ENCODE results near the gene FIS1.
"Not testable (repeated sequence)": the region's sequence is repeated elsewhere in the genome, so short reads cannot be mapped to it uniquely, and the experiment has no call there.

The FIS1 gene

GRCh38 chr7:101244375-101245146 is at the start of gene FIS1:
TSS of gene FIS1 (minus strand) at chr7:101245081. CDS start at chr7:101245004, 77 bp downstream.
- peak; percentile 96 for DNase-seq (ENCODE audit: low spot score)

GRCh38 chr7:101294039-101294831 is 49.4 kb upstream of the FIS1 start:
- no peak for DNase-seq (ENCODE audit: low spot score)

GRCh38 chr7:101293069-101294021 is 48.5 kb upstream of the FIS1 start:
- DNase-seq (ENCODE audit: low spot score): not testable (repeated sequence)

GRCh38 chr7:101292566-101292965 is 47.7 kb upstream of the FIS1 start:
- DNase-seq (ENCODE audit: low spot score): not testable (repeated sequence)

GRCh38 chr7:101290186-101291037 is 45.5 kb upstream of the FIS1 start:
- DNase-seq (ENCODE audit: low spot score): peak; percentile 56

GRCh38 chr7:101289687-101290086 is 44.8 kb upstream of the FIS1 start:
- not testable (repeated sequence) for DNase-seq (ENCODE audit: low spot score)

GRCh38 chr7:101288439-101288838 is 43.6 kb upstream of the FIS1 start:
- DNase-seq (ENCODE audit: low spot score): no peak

- DNase-seq (ENCODE audit: low spot score): no peak
Measured at GRCh38 chr7:101287032-101287431, 42.2 kb upstream of the FIS1 start.

- not testable (repeated sequence) for DNase-seq (ENCODE audit: low spot score)
Measured at GRCh38 chr7:101285880-101286279, 41.0 kb upstream of the FIS1 start.

- no peak for DNase-seq (ENCODE audit: low spot score)
Measured at GRCh38 chr7:101285171-101285570, 40.3 kb upstream of the FIS1 start.

GRCh38 chr7:101280912-101281311 is 36.0 kb upstream of the FIS1 start:
- not testable (repeated sequence) for DNase-seq (ENCODE audit: low spot score)

- DNase-seq (ENCODE audit: low spot score): no peak
Measured at GRCh38 chr7:101278461-101279292, 33.8 kb upstream of the FIS1 start.

GRCh38 chr7:101277155-101277554 is 32.3 kb upstream of the FIS1 start:
- no peak for DNase-seq (ENCODE audit: low spot score)

GRCh38 chr7:101273206-101273605 is 28.3 kb upstream of the FIS1 start:
- DNase-seq (ENCODE audit: low spot score): no peak

- peak; percentile 38 for DNase-seq (ENCODE audit: low spot score)
Measured at GRCh38 chr7:101271021-101271420, 26.1 kb upstream of the FIS1 start.

- DNase-seq (ENCODE audit: low spot score): no peak
Measured at GRCh38 chr7:101269664-101270063, 24.8 kb upstream of the FIS1 start.

- no peak for DNase-seq (ENCODE audit: low spot score)
Measured at GRCh38 chr7:101265622-101266516, 21.0 kb upstream of the FIS1 start.

GRCh38 chr7:101264102-101264706 is 19.3 kb upstream of the FIS1 start:
- DNase-seq (ENCODE audit: low spot score): not testable (repeated sequence)

Data from Ammon's horn (tissue), 1 donor.